Left kidney (tissue), 2 donors: ENCODE results near the gene MYCN. TPM values are rescaled to one million over a fixed set of nuclear protein-coding genes. Genes with fewer than 3 reads are reported as not detected.
"Not testable (repeated sequence)": the region's sequence is repeated elsewhere in the genome, so short reads cannot be mapped to it uniquely, and the experiment has no call there.

Source experiments
- DNase-seq: peaks from one replicate; pipeline ENCODE4 v3.0.0-alpha.2; 2013
- polyA plus RNA-seq: library from polyadenylated mRNA; unstranded; fragments of 120-200 nt; gene quantifications from one replicate; pipeline ENCODE4 v1.2.1, GENCODE V29; 2013; ENCODE audit not compliant: insufficient read length

MYCN gene
- polyA plus RNA-seq, 1 donor, result 34.9 TPM

- no peak for DNase-seq
Observed at GRCh38 chr2:15957881-15958713, 17.7 kb downstream of the MYCN start.

DNA sequence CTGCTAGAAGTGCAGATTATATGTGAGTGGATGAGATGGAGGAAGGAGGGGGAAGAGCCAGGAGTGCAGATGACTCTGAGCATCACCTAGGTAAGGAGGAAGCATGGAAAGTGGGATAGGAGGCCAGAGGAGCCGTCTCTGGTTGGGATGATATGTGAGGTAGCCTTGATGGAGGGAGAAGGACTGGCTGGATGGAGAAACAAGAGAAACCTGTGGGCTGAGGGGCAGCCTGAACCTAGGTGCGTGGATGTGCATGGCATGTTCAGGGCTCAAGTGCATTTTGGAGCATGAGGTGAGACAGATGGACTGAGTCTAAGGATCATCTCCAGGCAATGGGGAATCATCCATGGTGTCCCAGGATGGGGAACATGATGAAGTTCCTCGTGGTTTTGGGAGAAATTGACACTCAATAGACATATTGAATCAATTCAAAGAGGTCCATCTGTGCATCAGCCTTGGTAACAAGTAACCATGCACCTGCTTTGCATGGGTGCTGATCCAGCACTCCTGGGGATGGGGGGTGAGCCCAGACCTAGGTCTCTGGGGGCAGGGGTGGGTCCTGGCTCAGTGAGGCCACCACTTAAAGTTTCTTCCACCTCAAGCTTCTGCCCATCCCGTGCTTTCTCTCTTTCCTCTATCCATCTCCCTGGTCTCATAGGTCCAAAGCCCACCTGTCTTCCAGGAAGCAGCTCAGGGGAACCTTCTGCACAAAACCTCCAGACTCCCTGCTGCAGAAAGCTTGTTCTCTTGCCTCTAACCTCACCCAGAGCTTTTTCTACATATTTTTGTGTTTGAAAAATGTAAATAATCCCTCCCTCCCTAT, 19.2 kb downstream of the MYCN start:
- DNase-seq, result no peak

- not testable (repeated sequence) for DNase-seq
Observed at GRCh38 chr2:15960154-15960520, 19.8 kb downstream of the MYCN start.

- not testable (repeated sequence) for DNase-seq
Observed at GRCh38 chr2:15963109-15963976, 23.0 kb downstream of the MYCN start.

DNA sequence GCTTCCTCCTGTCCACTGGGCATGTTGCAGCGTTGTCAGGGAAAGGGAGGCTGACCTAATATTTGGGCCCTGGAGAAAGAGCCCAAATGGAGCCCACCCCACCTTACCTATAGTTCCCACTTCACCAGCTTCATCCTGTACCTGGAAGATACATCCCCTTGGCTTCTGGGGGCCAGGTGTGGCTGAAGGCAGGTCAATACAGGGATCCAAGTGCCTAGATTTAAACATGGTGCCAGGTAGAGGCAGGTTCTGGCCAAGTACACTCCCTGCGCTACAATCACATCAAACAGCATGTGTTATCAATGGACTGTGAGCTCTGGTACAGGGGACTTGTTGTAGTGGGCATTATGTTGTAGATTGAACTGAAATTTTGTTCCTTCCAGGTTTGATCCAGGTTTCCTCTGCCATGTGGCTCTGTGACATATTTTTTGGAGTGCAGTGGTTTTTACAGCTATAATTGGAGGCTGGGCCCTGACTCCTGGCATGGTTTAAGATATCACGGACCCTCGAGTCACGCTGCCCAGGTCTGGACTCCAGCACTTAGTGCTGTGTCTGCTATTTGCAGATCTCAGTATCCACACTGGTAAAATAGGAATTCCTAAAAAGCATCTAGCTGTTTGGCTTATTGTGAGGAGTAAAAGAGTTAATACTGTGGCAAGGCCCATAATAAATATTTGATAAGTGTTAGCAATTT, 23.8 kb downstream of the MYCN start:
- no peak for DNase-seq

GRCh38 chr2:15964936-15965563, 24.7 kb downstream of the MYCN start:
- no peak for DNase-seq

GRCh38 chr2:15965564-15966019, 25.2 kb downstream of the MYCN start:
- DNase-seq, result no peak

- no peak for DNase-seq
Observed at GRCh38 chr2:15967415-15968279, 27.3 kb downstream of the MYCN start.

DNA sequence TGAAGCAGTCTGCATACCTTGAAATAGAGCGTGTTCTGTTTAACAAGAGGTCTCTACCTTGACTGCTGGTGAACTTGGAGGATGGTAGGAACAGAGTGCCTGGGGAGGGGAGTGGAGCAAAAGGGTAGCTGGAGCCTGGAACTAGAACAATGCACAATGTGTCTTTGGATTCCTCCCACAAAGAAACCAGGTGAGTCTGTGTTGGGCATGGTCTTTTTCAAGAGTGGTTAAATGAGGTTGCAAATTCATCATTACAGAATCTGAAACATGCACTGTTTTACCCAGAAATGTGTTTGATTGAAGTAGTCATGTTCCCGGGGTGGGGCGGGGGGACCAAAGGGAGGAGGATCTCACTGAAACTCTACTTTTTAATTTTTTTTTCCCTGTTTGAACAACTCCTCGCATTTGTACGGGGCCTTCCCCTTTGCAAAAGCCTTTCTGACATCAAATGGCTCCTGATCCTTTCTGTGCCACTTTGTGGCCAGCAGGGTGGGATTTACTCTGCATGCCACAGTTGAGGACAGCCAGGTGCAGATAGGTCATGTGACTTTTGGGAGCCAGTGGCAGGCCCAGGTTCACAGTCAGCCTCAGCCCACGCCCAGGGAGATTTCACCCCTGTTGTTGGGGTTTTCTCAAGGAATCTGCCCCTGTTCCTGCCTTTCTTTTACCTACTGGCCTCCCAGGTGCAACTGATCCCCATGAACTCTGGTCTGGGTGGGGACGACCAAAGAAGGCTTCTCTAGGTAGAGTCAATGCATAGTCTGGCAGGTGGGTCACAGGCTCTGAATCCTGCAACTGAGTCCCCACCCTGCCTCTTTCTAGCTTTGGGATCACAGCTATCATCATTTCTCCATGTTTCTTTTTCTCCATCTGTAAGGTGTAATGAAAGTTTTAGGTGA, 28.2 kb downstream of the MYCN start:
- no peak for DNase-seq

DNA sequence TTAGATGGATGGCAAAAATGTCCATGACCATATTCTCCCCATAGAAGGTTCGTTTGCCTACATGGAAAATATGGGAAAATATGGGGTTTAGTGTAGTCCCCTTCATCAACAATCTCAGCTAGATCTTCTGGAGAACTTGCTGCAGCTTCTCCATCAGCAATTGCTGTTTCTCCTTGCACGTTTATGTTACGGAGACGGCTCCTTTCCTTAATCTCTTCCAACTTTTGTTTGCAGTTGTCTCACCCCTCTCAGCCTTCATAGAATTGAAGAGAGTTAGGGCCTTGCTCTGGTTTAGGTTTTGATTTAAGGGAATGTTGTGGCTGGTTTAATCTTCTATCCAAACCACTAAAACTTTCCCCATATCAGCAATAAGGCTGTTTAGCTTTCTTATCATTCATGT, 28.9 kb downstream of the MYCN start:
- no peak for DNase-seq

GRCh38 chr2:15970701-15971100, 30.4 kb downstream of the MYCN start:
- DNase-seq, result no peak

DNA sequence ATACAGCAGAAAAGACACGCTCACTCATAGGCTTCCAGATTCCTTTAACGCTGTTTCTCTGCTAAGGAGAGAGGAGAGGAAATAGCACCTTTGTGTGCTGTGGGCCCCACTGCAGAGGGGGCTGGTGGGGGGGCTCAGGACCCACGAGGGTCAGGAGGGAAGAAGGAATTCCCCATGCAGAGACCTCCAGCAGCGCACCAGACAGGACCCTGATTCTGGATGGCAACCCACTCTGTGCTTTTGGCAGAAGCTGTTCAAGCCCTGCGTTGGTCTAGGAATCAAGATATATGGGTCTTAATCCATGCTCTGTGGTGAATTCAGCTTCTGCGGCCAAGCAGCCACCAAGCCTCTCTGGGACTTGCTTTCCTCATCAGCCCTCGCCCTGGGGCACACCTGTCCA, 31.0 kb downstream of the MYCN start:
- no peak for DNase-seq

- DNase-seq, result no peak
Observed at GRCh38 chr2:15971831-15972522, 31.6 kb downstream of the MYCN start.

DNA sequence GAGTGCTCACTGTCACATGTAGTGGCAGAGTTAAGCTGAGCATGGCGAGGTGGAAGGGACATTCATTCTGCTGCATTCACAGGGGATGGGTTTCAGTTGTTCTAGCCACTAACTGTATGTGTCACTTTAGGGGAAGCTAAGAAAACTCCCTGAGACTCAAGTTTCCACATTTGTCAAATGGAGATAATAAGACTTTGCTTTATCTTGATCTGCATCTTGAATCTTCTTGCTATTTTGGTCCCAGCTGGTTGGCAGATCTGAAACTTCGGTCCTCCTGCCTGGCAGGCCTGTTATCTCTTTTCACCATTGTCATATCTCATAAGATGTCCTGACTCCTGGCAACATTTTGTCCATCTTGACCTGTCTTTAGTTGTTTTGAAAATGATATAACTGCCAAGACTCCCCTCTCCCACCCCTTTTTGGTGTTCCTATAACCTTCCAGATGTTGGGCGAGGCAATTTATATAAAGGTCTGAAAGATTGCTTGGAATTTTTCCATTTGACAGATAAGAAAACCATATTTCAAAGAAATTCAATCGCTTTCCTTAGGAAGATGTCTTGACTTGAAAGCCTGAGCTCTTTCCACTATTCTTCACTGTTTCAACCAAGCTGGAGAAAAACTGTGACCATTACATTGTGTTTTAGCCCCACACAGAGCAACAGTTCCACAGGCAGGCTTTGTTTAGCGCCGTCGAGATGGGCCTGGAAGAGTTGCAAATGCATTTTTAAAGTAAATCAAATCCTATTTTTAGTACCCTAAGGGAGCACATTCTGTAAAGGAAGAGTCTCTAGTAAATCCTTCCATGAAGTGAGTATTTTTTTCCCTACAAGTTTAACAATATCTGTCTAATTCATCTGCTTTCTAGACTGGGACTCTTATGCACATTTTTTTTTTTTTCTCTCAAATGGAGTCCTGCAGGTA, 33.4 kb downstream of the MYCN start:
- no peak for DNase-seq

DNA sequence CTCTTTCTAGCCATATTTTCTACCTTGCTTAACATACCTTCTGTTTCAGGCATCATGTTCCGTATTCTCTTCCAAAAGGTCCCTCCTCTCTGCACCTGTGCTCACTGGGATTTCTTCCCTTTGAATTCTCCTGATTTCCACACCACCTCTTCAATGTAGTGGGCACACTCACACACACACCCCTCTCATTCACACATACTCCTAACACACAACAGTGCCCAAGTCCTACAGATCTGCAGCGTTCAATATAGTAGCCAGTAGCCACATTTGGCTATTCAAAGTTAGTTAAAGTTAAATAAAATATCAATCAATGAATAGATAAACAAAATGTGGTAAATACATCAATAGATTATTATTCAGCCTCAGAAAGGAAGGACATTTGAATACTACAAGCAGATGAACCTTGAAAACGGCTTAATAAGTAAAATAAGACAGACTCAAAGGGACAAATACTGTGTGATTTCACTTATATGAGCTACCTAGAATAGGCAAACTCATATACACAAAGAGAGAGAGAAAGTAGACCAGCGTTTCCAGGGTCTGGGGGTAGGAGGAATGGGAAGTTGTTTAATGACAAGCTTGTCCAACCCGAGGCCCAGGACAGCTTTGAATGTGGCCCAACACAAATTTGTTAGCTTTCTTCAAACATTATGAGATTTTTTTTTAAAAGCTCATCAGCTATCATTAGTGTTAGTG, 34.4 kb downstream of the MYCN start:
- DNase-seq, result no peak

DNA sequence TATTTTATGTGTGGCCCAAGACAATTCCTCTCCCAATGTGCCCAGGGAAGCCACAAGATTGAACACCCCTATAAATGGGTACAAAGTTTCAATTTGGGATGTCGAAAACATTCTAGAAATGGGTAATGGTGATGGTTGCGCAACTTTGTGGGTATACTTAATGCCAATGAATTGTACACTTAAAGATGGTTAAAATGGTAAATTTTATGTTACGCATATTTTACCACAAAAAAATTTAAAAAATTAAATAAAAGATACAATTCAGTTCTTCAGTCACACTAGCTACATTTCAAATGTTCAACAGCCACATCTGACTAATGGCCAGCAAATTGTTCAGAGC, 34.9 kb downstream of the MYCN start:
- DNase-seq, result no peak

DNA sequence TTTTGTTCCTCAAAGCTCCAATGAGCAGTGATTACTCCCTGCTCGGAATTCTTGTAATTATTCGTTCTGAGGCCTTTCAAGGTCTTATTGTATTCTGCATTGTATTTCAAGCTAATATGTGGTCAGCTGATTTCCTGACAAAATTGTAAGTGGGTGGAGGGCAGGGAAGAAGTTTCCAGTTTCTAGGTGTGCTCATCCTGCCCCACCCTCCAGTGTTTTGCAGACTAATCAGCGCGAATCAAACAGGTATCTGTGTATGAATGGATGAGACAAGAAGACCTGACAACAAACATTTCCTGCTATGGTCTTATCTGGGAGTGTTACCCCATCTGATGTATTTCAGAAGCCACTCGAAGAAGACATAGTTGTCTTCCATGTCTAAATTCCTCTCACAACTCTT, 35.3 kb downstream of the MYCN start:
- no peak for DNase-seq
